HEK293T (cell line): ENCODE data around the gene CMTM6.

Source experiments
- FOXM1 ChIP-seq: fragments of 450-650 bp; IDR thresholded peaks from 2 replicates; pipeline ENCODE4 v1.6.1; 2017; ENCODE audit warnings: mild to moderate bottlenecking, borderline replicate concordance
- L3MBTL2 ChIP-seq: fragments of 450-650 bp; conservative IDR thresholded peaks from 2 replicates; pipeline ENCODE4 v1.6.1; 2016; ENCODE audit warnings: mild to moderate bottlenecking
- LEF1 ChIP-seq: fragments of 450-650 bp; IDR thresholded peaks from 2 replicates; pipeline ENCODE4 v1.6.1; 2017; ENCODE audit warnings: mild to moderate bottlenecking, borderline replicate concordance
- NFRKB ChIP-seq: fragments of 450-650 bp; IDR thresholded peaks from 2 replicates; pipeline ENCODE4 v1.6.1; 2016; ENCODE audit warnings: mild to moderate bottlenecking, moderate library complexity
- SP1 ChIP-seq: fragments of 450-650 bp; IDR thresholded peaks from 2 replicates; pipeline ENCODE4 v1.6.1; 2017
- SUZ12 ChIP-seq: fragments of 450-650 bp; IDR thresholded peaks from 2 replicates; pipeline ENCODE4 v1.6.1; 2016; ENCODE audit warnings: mild to moderate bottlenecking
- TF ChIP-seq, protein P1 (sequence below): fragments of 450-650 bp; IDR thresholded peaks from 2 replicates; pipeline ENCODE4 v1.6.1; 2016

DNA sequence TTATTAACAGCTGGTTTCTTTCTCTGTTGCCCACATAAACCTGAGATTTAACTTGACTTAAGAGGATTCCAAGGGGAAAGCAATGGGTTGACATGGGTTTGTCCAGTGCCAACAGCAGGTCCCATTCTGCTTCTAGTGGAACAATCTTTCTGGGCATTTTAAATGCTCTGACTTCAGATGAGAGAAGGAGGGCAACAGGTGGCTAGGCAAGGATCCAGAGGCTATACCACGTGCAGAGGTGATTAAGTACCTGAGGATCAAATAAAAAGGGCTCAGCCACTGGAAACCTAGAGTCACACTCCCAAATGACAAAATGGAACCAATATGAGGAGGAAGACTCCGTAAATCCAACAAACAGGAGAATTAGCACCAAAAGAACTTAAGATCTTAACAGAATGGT, 28.5 kb downstream of the CMTM6 start:
- TF ChIP-seq LEF1: no peak
- TF ChIP-seq L3MBTL2: no peak
- TF ChIP-seq FOXM1: no peak
- TF ChIP-seq SUZ12: no peak
- TF ChIP-seq, protein P1, sequence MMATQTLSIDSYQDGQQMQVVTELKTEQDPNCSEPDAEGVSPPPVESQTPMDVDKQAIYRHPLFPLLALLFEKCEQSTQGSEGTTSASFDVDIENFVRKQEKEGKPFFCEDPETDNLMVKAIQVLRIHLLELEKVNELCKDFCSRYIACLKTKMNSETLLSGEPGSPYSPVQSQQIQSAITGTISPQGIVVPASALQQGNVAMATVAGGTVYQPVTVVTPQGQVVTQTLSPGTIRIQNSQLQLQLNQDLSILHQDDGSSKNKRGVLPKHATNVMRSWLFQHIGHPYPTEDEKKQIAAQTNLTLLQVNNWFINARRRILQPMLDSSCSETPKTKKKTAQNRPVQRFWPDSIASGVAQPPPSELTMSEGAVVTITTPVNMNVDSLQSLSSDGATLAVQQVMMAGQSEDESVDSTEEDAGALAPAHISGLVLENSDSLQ: no peak
- TF ChIP-seq SP1: no peak
- TF ChIP-seq NFRKB: no peak
